GM12878 (cell line): ENCODE results near the gene FLT1. TPM values are rescaled to one million over a fixed set of nuclear protein-coding genes. Genes with fewer than 3 reads are reported as not detected.
A peak's percentile ranks its signal among the peaks of the same experiment; 100 is the strongest.

Source experiments
- ATF7 ChIP-seq: fragments of 450-650 bp; IDR thresholded peaks from 2 replicates; pipeline ENCODE4 v1.6.1; 2016; ENCODE audit warnings: low read depth, mild to moderate bottlenecking
- BCL3 ChIP-seq: IDR thresholded peaks from 2 replicates; pipeline ENCODE4 v1.6.1; 2011; ENCODE audit warnings: borderline replicate concordance, low read depth, mild to moderate bottlenecking, moderate library complexity, low read length; ENCODE audit not compliant: insufficient read depth, poor library complexity, severe bottlenecking
- CBFB ChIP-seq: IDR thresholded peaks from 2 replicates; pipeline ENCODE4 v1.6.1; 2016; ENCODE audit warnings: antibody characterized with exemption, low read depth
- CBX5 ChIP-seq: sonication (generic); IDR thresholded peaks from 2 replicates; pipeline ENCODE4 v1.6.1; 2016; ENCODE audit warnings: low read depth, moderate library complexity, mild to moderate bottlenecking, inconsistent platforms
- CREB1 ChIP-seq: IDR thresholded peaks from 2 replicates; pipeline ENCODE4 v1.6.1; 2012; ENCODE audit warnings: low read depth, mild to moderate bottlenecking, inconsistent platforms
- ESRRA ChIP-seq: IDR thresholded peaks from 2 replicates; pipeline ENCODE4 v1.6.1; 2012; ENCODE audit warnings: mild to moderate bottlenecking, low read length, improper control_type of control experiment
- EZH2 ChIP-seq: IDR thresholded peaks from 2 replicates; pipeline ENCODE4 v1.6.1; 2012; ENCODE audit warnings: low read depth, mild to moderate bottlenecking, control low read depth, inconsistent platforms, low read length, borderline replicate concordance; ENCODE audit not compliant: control insufficient read depth
- KLF5 ChIP-seq: fragments of 450-650 bp; IDR thresholded peaks from 2 replicates; pipeline ENCODE4 v1.6.1; 2014; ENCODE audit warnings: mild to moderate bottlenecking; ENCODE audit not compliant: partially characterized antibody
- LARP7 ChIP-seq: fragments of 450-650 bp; IDR thresholded peaks from 2 replicates; pipeline ENCODE4 v1.6.1; 2017; ENCODE audit warnings: mild to moderate bottlenecking
- NFIC ChIP-seq: IDR thresholded peaks from 2 replicates; pipeline ENCODE4 v1.6.1; 2012; ENCODE audit warnings: low read depth, mild to moderate bottlenecking, inconsistent platforms, low read length, moderate library complexity
- SREBF1 ChIP-seq: IDR thresholded peaks from 2 replicates; pipeline ENCODE4 v1.6.1; 2012; ENCODE audit warnings: mild to moderate bottlenecking, low read length
- ZNF274 ChIP-seq: IDR thresholded peaks from one replicate; pipeline ENCODE4 v1.8.0; 2011; ENCODE audit not compliant: insufficient read length, insufficient read depth
- polyA plus RNA-seq, 11 experiments: library from polyadenylated mRNA; depleted of rRNA in 4 of 11; unstranded in 6 of 11; stranded (reverse) in 5 of 11; fragments of >200 nt; fragmentation: Nextera tagmentation in 4 of 11; fragmentation: Illumina TruSeq in 1 of 11; extraction: Ambion mirVana in 4 of 11; extraction: Trizol in 1 of 11; gene quantifications; 1 replicate in 1 of 11; 2 replicates in 10 of 11; pipeline versions ENCODE4 v1.2.1 to v1.2.3, GENCODE V29; 2011 to 2016; ENCODE audit warnings: inconsistent platforms in 2 of 11, missing spikeins in 2 of 11, low read depth in 1 of 11
- total RNA-seq, 4 experiments: library from RNA; depleted of rRNA in 3 of 4; stranded (reverse); fragments of >200 nt in 3 of 4; fragmentation: Illumina TruSeq in 1 of 4; extraction: Trizol in 1 of 4; gene quantifications; 2 replicates each; pipeline versions ENCODE4 v1.2.1 to v1.2.3, GENCODE V29; 2013 to 2021
- TF ChIP-seq, protein P1 (sequence below): IDR thresholded peaks from 2 replicates; pipeline ENCODE4 v1.6.1; 2011; ENCODE audit warnings: mild to moderate bottlenecking, low read depth, low read length, moderate library complexity; ENCODE audit not compliant: insufficient replicate concordance
- TF ChIP-seq, protein P2 (sequence below): fragments of 150-350 bp; IDR thresholded peaks from 2 replicates; pipeline ENCODE4 v1.6.1; 2016; ENCODE audit warnings: low read depth, low read length

The FLT1 gene
- total and polyA plus RNA-seq, 10 of the 15 experiments (the other 5 are each of a cell fraction or from before 2014, with no cell fraction given): 0.55 to 5.6 (median 0.84) TPM

GRCh38 chr13:28401303-28402056 is 93.4 kb downstream of the FLT1 start (continued):
- TF ChIP-seq, protein P1, sequence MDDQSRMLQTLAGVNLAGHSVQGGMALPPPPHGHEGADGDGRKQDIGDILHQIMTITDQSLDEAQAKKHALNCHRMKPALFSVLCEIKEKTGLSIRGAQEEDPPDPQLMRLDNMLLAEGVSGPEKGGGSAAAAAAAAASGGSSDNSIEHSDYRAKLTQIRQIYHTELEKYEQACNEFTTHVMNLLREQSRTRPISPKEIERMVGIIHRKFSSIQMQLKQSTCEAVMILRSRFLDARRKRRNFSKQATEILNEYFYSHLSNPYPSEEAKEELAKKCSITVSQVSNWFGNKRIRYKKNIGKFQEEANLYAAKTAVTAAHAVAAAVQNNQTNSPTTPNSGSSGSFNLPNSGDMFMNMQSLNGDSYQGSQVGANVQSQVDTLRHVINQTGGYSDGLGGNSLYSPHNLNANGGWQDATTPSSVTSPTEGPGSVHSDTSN: no peak
- TF ChIP-seq BCL3: peak; percentile 33
- TF ChIP-seq, protein P2, sequence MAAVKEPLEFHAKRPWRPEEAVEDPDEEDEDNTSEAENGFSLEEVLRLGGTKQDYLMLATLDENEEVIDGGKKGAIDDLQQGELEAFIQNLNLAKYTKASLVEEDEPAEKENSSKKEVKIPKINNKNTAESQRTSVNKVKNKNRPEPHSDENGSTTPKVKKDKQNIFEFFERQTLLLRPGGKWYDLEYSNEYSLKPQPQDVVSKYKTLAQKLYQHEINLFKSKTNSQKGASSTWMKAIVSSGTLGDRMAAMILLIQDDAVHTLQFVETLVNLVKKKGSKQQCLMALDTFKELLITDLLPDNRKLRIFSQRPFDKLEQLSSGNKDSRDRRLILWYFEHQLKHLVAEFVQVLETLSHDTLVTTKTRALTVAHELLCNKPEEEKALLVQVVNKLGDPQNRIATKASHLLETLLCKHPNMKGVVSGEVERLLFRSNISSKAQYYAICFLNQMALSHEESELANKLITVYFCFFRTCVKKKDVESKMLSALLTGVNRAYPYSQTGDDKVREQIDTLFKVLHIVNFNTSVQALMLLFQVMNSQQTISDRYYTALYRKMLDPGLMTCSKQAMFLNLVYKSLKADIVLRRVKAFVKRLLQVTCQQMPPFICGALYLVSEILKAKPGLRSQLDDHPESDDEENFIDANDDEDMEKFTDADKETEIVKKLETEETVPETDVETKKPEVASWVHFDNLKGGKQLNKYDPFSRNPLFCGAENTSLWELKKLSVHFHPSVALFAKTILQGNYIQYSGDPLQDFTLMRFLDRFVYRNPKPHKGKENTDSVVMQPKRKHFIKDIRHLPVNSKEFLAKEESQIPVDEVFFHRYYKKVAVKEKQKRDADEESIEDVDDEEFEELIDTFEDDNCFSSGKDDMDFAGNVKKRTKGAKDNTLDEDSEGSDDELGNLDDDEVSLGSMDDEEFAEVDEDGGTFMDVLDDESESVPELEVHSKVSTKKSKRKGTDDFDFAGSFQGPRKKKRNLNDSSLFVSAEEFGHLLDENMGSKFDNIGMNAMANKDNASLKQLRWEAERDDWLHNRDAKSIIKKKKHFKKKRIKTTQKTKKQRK: no peak
- TF ChIP-seq CBFB: 0 out of 2 replicates have a peak, but pooled peaks have one; percentile 32
- TF ChIP-seq SREBF1: no peak
- TF ChIP-seq CREB1: no peak
- TF ChIP-seq CBX5: 0 out of 2 replicates have a peak, but pooled peaks have one; percentile 64
- TF ChIP-seq ZNF274: no peak
- peak; percentile 79 for TF ChIP-seq NFIC
- TF ChIP-seq EZH2: no peak
- no peak for TF ChIP-seq ESRRA
- no peak for TF ChIP-seq KLF5
- no peak for TF ChIP-seq LARP7
- peak; percentile 29; the same call in 1 of the 2 replicates for TF ChIP-seq ATF7
